GM20000 (cell line): Measurements from ENCODE around the gene OGDH.

ENCODE experiments used
- DNase-seq: peaks from one replicate; pipeline ENCODE4 v3.0.0; 2012; ENCODE audit warnings: low spot score
- TF ChIP-seq, protein P1 (sequence below): IDR thresholded peaks from 2 replicates; pipeline ENCODE4 v1.5.1; 2012; ENCODE audit warnings: mild to moderate bottlenecking, control low read depth; ENCODE audit errors: extremely low read depth, missing control alignments

Gene OGDH

GRCh38 chr7:44602576-44602910 is 3.9 kb upstream of the OGDH start:
- TF ChIP-seq, protein P1, sequence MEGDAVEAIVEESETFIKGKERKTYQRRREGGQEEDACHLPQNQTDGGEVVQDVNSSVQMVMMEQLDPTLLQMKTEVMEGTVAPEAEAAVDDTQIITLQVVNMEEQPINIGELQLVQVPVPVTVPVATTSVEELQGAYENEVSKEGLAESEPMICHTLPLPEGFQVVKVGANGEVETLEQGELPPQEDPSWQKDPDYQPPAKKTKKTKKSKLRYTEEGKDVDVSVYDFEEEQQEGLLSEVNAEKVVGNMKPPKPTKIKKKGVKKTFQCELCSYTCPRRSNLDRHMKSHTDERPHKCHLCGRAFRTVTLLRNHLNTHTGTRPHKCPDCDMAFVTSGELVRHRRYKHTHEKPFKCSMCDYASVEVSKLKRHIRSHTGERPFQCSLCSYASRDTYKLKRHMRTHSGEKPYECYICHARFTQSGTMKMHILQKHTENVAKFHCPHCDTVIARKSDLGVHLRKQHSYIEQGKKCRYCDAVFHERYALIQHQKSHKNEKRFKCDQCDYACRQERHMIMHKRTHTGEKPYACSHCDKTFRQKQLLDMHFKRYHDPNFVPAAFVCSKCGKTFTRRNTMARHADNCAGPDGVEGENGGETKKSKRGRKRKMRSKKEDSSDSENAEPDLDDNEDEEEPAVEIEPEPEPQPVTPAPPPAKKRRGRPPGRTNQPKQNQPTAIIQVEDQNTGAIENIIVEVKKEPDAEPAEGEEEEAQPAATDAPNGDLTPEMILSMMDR, result no peak

GRCh38 chr7:44603193-44603592 is 3.2 kb upstream of the OGDH start:
- TF ChIP-seq, protein P1, result no peak
- no peak for DNase-seq

More at GRCh38 chr7:44602576-44602910, 3.9 kb upstream of the OGDH start:
- no peak for DNase-seq

- TF ChIP-seq, protein P1, result no peak
- no peak for DNase-seq
These were observed 1.5 kb upstream of the OGDH start for GRCh38 chr7:44604941-44605340.

GRCh38 chr7:44607141-44608068 is 978 bp downstream of the OGDH start:
- TF ChIP-seq, protein P1, result no peak
- no peak for DNase-seq

- no peak for DNase-seq
- TF ChIP-seq, protein P1, result no peak
These were observed 2.7 kb downstream of the OGDH start for GRCh38 chr7:44608916-44609648.

GRCh38 chr7:44609829-44610228 is 3.4 kb downstream of the OGDH start:
- TF ChIP-seq, protein P1, result no peak
- DNase-seq, result no peak

DNA sequence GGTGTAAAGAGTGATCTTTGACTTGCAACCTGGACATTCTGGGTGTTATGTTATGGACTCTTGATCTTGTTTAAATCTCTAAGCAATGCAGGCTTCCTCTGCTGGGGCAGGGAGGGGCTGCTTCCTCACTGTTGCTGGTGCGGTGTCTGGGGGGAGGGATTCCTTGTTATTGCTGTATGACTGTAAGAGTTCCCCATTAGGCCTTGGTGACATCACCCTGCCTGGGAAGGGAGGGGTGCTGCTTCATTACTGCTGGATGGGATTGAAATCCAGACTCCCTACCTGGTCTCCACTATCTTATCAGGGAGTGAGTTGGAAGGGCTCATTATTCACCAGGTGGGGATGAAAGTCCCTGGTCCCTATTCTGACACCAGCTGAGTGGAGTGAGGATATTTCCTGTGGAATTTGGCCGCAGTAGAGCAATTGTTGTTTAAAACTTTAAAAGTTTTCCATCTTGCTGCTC is 8.8 kb downstream of the OGDH start:
- DNase-seq, result no peak
- TF ChIP-seq, protein P1, result no peak
